ENCODE results near the gene HSD11B1L.

Gene HSD11B1L

GRCh38 chr19:5645409-5645808 lies 35.4 kb upstream of the HSD11B1L start:
- Histone ChIP-seq H3K36me3 (ENCODE audit: control insufficient read depth, insufficient read depth, low read length) (peaks cover 87% of the 10 kb centered on the region), H3K27me3 (ENCODE audit: control insufficient read depth, insufficient read depth, low read length) (no peaks in the 10 kb centered on the region), H3K9me3 (ENCODE audit: control insufficient read depth, insufficient read depth, low read length) (no peaks in the 10 kb centered on the region), H3K27ac (ENCODE audit: low read depth, low read length) (no peak overlapping the region), H3K4me1 (ENCODE audit: control insufficient read depth, insufficient read depth, low read length) (no peaks in the 10 kb centered on the region), H3K4me3 (ENCODE audit: low read depth, low read length) (no peak overlapping the region), H3K9ac (ENCODE audit: low read depth, low read length) (no peak overlapping the region)

DNA sequence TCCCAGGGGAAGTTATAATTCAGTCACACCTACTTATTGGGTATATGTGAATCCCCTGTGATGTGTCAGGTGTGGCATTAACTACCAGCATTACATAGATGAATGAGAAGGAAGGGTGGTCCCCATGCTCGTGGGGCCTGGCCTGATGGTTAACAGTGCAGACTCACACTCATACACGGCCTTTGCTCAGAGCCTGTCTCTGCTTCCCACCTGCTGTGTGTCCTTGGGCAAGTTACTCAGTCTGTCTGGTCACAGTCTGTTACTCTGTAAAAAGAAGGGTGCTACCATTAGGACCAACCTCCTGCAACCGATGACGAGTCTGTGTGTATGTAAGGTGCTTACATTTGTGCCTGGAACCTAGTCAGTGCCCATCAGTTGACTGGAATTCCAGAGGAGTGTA lies 34.1 kb upstream of the HSD11B1L start:
- Histone ChIP-seq H3K4me3 (ENCODE audit: low read depth, low read length) (no peak overlapping the region), H3K27me3 (ENCODE audit: control insufficient read depth, insufficient read depth, low read length) (no peaks in the 10 kb centered on the region), H3K9ac (ENCODE audit: low read depth, low read length) (no peak overlapping the region), H3K4me1 (ENCODE audit: control insufficient read depth, insufficient read depth, low read length) (no peaks in the 10 kb centered on the region), H3K27ac (ENCODE audit: low read depth, low read length) (no peak overlapping the region), H3K9me3 (ENCODE audit: control insufficient read depth, insufficient read depth, low read length) (no peaks in the 10 kb centered on the region), H3K36me3 (ENCODE audit: control insufficient read depth, insufficient read depth, low read length) (peaks cover 92% of the 10 kb centered on the region)

DNA sequence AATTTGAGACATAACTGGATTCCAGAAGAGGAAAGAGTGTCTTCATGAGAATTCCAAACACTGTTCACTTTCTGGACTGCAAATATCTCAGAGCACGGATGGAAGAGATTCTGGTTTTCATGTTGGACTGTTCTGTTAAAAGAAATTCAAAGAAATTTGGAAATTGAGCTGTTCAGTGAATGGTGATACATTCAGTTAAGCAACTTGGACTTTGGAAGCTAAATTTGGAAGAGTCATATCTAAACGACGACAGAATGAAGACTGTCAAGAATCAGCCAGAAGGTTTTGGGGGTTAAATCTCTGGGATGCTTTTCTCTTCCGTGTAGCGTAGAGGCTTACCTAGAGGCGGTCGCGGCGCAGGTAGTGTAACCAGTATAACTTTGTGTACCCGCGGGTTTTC lies 32.4 kb upstream of the HSD11B1L start:
- Histone ChIP-seq H3K4me1 (ENCODE audit: control insufficient read depth, insufficient read depth, low read length) (no peaks in the 10 kb centered on the region), H3K27me3 (ENCODE audit: control insufficient read depth, insufficient read depth, low read length) (no peaks in the 10 kb centered on the region), H3K36me3 (ENCODE audit: control insufficient read depth, insufficient read depth, low read length) (peaks cover 92% of the 10 kb centered on the region), H3K4me3 (ENCODE audit: low read depth, low read length) (no peak overlapping the region), H3K9ac (ENCODE audit: low read depth, low read length) (no peak overlapping the region), H3K9me3 (ENCODE audit: control insufficient read depth, insufficient read depth, low read length) (no peaks in the 10 kb centered on the region), H3K27ac (ENCODE audit: low read depth, low read length) (no peak overlapping the region)

DNA sequence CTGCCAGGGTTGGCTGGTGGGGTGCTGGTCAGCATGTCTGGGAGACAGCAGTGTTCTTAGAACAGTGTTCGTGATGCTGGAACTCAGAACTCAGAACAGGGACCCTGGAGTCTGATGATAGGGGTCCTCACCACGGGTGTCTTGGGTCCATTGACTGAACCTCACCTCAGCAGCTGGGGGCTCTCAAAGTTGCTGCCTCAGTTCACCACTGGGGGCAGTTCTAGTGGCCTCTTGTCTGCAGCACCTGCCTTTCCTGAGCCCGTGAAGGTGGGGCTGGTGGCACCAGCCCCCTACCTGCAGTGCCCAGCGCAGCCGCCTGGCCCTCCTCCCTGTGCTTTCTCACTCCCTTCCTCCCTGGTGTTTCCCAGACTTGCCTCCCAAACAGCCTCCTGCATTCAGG lies 29.5 kb upstream of the HSD11B1L start:
- Histone ChIP-seq H3K9me3 (ENCODE audit: control insufficient read depth, insufficient read depth, low read length) (no peaks in the 10 kb centered on the region), H3K27me3 (ENCODE audit: control insufficient read depth, insufficient read depth, low read length) (no peaks in the 10 kb centered on the region), H3K4me1 (ENCODE audit: control insufficient read depth, insufficient read depth, low read length) (no peaks in the 10 kb centered on the region), H3K36me3 (ENCODE audit: control insufficient read depth, insufficient read depth, low read length) (peaks cover 91% of the 10 kb centered on the region), H3K27ac (ENCODE audit: low read depth, low read length) (no peak overlapping the region), H3K9ac (ENCODE audit: low read depth, low read length) (no peak overlapping the region), H3K4me3 (ENCODE audit: low read depth, low read length) (no peak overlapping the region)

DNA sequence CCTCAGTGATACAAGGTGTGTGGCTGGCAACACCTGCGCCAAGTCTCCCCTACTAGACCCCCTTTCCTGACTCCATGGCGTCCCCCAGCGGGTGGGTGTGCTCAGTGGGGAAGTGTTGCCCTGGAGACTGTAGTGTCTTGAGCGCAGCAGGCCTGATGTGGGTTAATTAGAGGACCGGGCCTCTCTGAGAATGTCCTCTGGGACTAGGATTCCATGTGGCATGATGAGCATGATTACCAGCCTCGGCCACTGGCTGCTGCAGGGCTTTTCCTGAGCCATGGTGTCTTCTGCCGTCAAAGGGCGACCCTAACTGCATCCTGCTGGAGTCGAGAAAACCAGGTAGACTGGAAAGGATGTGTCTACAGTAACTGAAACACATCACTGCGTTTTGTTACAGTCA lies 28.6 kb upstream of the HSD11B1L start:
- Histone ChIP-seq H3K4me1 (ENCODE audit: control insufficient read depth, insufficient read depth, low read length) (no peaks in the 10 kb centered on the region), H3K9ac (ENCODE audit: low read depth, low read length) (no peak overlapping the region), H3K4me3 (ENCODE audit: low read depth, low read length) (no peak overlapping the region), H3K27me3 (ENCODE audit: control insufficient read depth, insufficient read depth, low read length) (no peaks in the 10 kb centered on the region), H3K9me3 (ENCODE audit: control insufficient read depth, insufficient read depth, low read length) (no peaks in the 10 kb centered on the region), H3K36me3 (ENCODE audit: control insufficient read depth, insufficient read depth, low read length) (peaks cover 88% of the 10 kb centered on the region), H3K27ac (ENCODE audit: low read depth, low read length) (no peak overlapping the region)

GRCh38 chr19:5654931-5655330 lies 25.9 kb upstream of the HSD11B1L start:
- Histone ChIP-seq H3K36me3 (ENCODE audit: control insufficient read depth, insufficient read depth, low read length) (peaks cover 88% of the 10 kb centered on the region), H3K9ac (ENCODE audit: low read depth, low read length) (no peak overlapping the region), H3K27me3 (ENCODE audit: control insufficient read depth, insufficient read depth, low read length) (no peaks in the 10 kb centered on the region), H3K27ac (ENCODE audit: low read depth, low read length) (no peak overlapping the region), H3K4me3 (ENCODE audit: low read depth, low read length) (no peak overlapping the region), H3K9me3 (ENCODE audit: control insufficient read depth, insufficient read depth, low read length) (no peaks in the 10 kb centered on the region), H3K4me1 (ENCODE audit: control insufficient read depth, insufficient read depth, low read length) (no peaks in the 10 kb centered on the region)

GRCh38 chr19:5655412-5655811 lies 25.4 kb upstream of the HSD11B1L start:
- no peak overlapping the region for H3K27ac ChIP-seq (ENCODE audit: low read depth, low read length)
- H3K27me3 ChIP-seq (ENCODE audit: control insufficient read depth, insufficient read depth, low read length), result no peaks in the 10 kb centered on the region
- no peaks in the 10 kb centered on the region for H3K9me3 ChIP-seq (ENCODE audit: control insufficient read depth, insufficient read depth, low read length)
- peaks cover 88% of the 10 kb centered on the region for H3K36me3 ChIP-seq (ENCODE audit: control insufficient read depth, insufficient read depth, low read length)
- H3K9ac ChIP-seq (ENCODE audit: low read depth, low read length), result no peak overlapping the region
- no peak overlapping the region for H3K4me3 ChIP-seq (ENCODE audit: low read depth, low read length)
- no peaks in the 10 kb centered on the region for H3K4me1 ChIP-seq (ENCODE audit: control insufficient read depth, insufficient read depth, low read length)

GRCh38 chr19:5661483-5661882 lies 19.3 kb upstream of the HSD11B1L start:
- Histone ChIP-seq H3K9me3 (ENCODE audit: control insufficient read depth, insufficient read depth, low read length) (no peaks in the 10 kb centered on the region), H3K9ac (ENCODE audit: low read depth, low read length) (no peak overlapping the region), H3K4me1 (ENCODE audit: control insufficient read depth, insufficient read depth, low read length) (no peaks in the 10 kb centered on the region), H3K4me3 (ENCODE audit: low read depth, low read length) (no peak overlapping the region), H3K36me3 (ENCODE audit: control insufficient read depth, insufficient read depth, low read length) (peaks cover 90% of the 10 kb centered on the region), H3K27me3 (ENCODE audit: control insufficient read depth, insufficient read depth, low read length) (no peaks in the 10 kb centered on the region), H3K27ac (ENCODE audit: low read depth, low read length) (no peak overlapping the region)

GRCh38 chr19:5663904-5664303 lies 16.9 kb upstream of the HSD11B1L start:
- Histone ChIP-seq H3K36me3 (ENCODE audit: control insufficient read depth, insufficient read depth, low read length) (peaks cover 96% of the 10 kb centered on the region), H3K27ac (ENCODE audit: low read depth, low read length) (no peak overlapping the region), H3K27me3 (ENCODE audit: control insufficient read depth, insufficient read depth, low read length) (no peaks in the 10 kb centered on the region), H3K9me3 (ENCODE audit: control insufficient read depth, insufficient read depth, low read length) (no peaks in the 10 kb centered on the region), H3K4me1 (ENCODE audit: control insufficient read depth, insufficient read depth, low read length) (peaks cover 7% of the 10 kb centered on the region; the same call in 1 of the 2 replicates), H3K4me3 (ENCODE audit: low read depth, low read length) (no peak overlapping the region), H3K9ac (ENCODE audit: low read depth, low read length) (no peak overlapping the region)

DNA sequence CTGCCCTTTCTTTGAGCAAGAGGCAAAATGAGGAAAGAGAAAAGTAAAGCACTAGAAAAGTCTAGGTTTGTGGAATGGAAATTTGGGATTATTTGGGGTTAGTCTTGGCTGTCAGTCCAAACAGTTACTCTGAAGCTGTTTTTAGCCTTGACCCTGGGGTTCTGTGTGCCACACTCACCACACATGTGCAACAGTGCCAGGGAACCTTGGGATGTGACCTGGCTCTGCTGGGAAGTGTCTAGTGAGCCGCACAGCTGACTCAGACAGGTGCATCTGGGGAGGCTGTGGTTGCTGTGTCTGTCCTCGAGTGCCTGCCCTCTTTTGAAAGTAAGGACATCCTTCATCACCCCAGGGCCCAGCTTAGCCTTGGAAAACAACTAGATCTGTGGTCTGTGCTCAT lies 16.3 kb upstream of the HSD11B1L start:
- Histone ChIP-seq H3K9me3 (ENCODE audit: control insufficient read depth, insufficient read depth, low read length) (no peaks in the 10 kb centered on the region), H3K27ac (ENCODE audit: low read depth, low read length) (no peak overlapping the region), H3K9ac (ENCODE audit: low read depth, low read length) (no peak overlapping the region), H3K27me3 (ENCODE audit: control insufficient read depth, insufficient read depth, low read length) (no peaks in the 10 kb centered on the region), H3K4me3 (ENCODE audit: low read depth, low read length) (no peak overlapping the region), H3K4me1 (ENCODE audit: control insufficient read depth, insufficient read depth, low read length) (peaks cover 7% of the 10 kb centered on the region; the same call in 1 of the 2 replicates), H3K36me3 (ENCODE audit: control insufficient read depth, insufficient read depth, low read length) (peaks cover 98% of the 10 kb centered on the region)

DNA sequence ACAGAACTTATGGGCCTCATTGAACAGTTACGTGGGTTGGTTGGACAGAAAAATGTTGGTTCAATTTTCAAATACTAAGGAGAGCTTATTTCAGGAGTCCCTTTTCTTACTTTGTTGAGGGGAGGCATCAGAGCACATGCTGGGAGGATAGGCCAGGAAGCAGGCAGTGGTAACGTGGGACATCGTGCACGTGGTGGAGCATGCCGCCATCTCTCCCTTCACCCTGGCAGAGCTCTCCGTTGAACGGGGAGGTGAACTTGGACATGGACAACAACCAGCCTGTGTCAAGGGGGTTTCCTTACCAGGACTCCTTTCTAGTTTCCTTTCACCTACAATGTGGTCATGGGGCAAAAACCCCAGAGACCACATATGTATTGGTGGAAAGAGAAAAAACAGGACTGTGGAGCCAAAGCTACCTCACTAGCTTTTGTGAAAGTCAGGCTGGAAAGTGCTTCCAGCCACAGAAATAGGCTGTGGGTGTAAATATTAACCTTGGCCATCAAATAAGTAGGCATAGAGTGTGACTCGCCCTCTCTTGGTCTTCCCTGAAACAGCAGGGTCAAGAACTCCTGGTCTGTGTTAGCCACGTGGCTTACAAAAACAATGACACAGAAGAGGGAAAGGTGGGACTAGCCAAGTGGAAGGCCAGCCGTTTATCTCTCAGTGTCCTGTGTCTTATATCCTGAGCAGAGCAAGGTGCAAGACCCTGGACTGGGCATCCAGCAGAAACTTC lies 14.9 kb upstream of the HSD11B1L start:
- peaks cover 88% of the 10 kb centered on the region for H3K36me3 ChIP-seq (ENCODE audit: control insufficient read depth, insufficient read depth, low read length)
- H3K9me3 ChIP-seq (ENCODE audit: control insufficient read depth, insufficient read depth, low read length), result no peaks in the 10 kb centered on the region
- no peaks in the 10 kb centered on the region for H3K27me3 ChIP-seq (ENCODE audit: control insufficient read depth, insufficient read depth, low read length)
- H3K9ac ChIP-seq (ENCODE audit: low read depth, low read length), result no peak overlapping the region
- H3K27ac ChIP-seq (ENCODE audit: low read depth, low read length), result no peak overlapping the region
- peaks cover 7% of the 10 kb centered on the region; the same call in 1 of the 2 replicates for H3K4me1 ChIP-seq (ENCODE audit: control insufficient read depth, insufficient read depth, low read length)
- no peak overlapping the region for H3K4me3 ChIP-seq (ENCODE audit: low read depth, low read length)
